Heart right ventricle (tissue), 16 donors: ENCODE results near the gene FOXN3. TPM values are rescaled to one million over a fixed set of nuclear protein-coding genes. Genes with fewer than 3 reads are reported as not detected.

ENCODE experiments used
- ATAC-seq, 8 donors: fragments of 200-7000 bp; cut with Tn5 transposase; one replicate each; pipeline ENCODE4 v1.9.1; 2020; ENCODE audit warnings: mild to moderate bottlenecking in 8 of 8, moderate library complexity in 8 of 8, moderate number of reproducible peaks in 1 of 8
- DNase-seq, 2 donors: peaks; one replicate each; pipeline ENCODE4 v3.0.0-alpha.2; 2020
- H3K27ac ChIP-seq, 10 donors: fragments of 200-600 bp; sonication (generic) in 2 of 10; one replicate each; pipeline versions ENCODE4 v1.5.0 to v1.8.0; 2020 to 2022; ENCODE audit warnings: mild to moderate bottlenecking in 3 of 10
- H3K27me3 ChIP-seq, 7 donors: fragments of 200-600 bp; one replicate each; pipeline ENCODE4 v1.8.0; 2021 to 2022; ENCODE audit warnings: mild to moderate bottlenecking in 2 of 7
- H3K36me3 ChIP-seq, 9 donors: fragments of 200-600 bp; sonication (generic) in 1 of 9; one replicate each; pipeline versions ENCODE4 v1.5.0 to v1.8.0; 2020 to 2022; ENCODE audit warnings: mild to moderate bottlenecking in 2 of 9
- H3K4me1 ChIP-seq, 9 donors: fragments of 200-600 bp; sonication (generic) in 1 of 9; one replicate each; pipeline versions ENCODE4 v1.5.0 to v1.8.0; 2020 to 2022; ENCODE audit warnings: mild to moderate bottlenecking in 4 of 9
- H3K4me3 ChIP-seq, 10 donors: fragments of 200-600 bp; sonication (generic) in 2 of 10; one replicate each; pipeline versions ENCODE4 v1.5.0 to v1.8.0; 2020 to 2022; ENCODE audit warnings: mild to moderate bottlenecking in 7 of 10, moderate library complexity in 2 of 10
- H3K9me3 ChIP-seq, 11 donors: fragments of 200-600 bp in 10 of 11; sonication (generic) in 2 of 11; one replicate each; pipeline versions ENCODE4 v1.5.0 to v1.8.0; 2013 to 2022; ENCODE audit warnings: mild to moderate bottlenecking in 2 of 11, control low read depth in 1 of 11, moderate library complexity in 1 of 11
- CTCF ChIP-seq, 9 donors: fragments of 200-600 bp; sonication (generic) in 2 of 9; IDR thresholded peaks; one replicate each; pipeline versions ENCODE4 v1.5.0 to v1.8.0; 2021 to 2022; ENCODE audit warnings: antibody characterized with exemption in 9 of 9, mild to moderate bottlenecking in 5 of 9, moderate library complexity in 1 of 9
- WGBS, 2 donors: extraction: QIAGEN DNeasy Blood & Tissue Kit; methylation state at CpG; one replicate each; pipeline ENCODE4 v1.1.7; 2013; ENCODE audit warnings: inconsistent platforms in 1 of 2; 5-methylcytosine and 5-hydroxymethylcytosine counted together
- intact Hi-C, 10 donors: fragments of 100-400 bp; cut with DNase I; formaldehyde crosslinking; loops; one replicate each; pipeline versions ENCODE4 v1.11.1 to v1.14.2; 2022
- polyA plus RNA-seq, 2 donors: library from polyadenylated mRNA; stranded (reverse); fragments of 200-250 nt; gene quantifications; one replicate each; pipeline ENCODE4 v1.2.3, GENCODE V29; 2013
- total RNA-seq, 10 donors: library from RNA; stranded (reverse); fragmentation: NEBNext Ultra II Directional in 3 of 10; extraction: Animal tissue kit (Norgen Biotek cat#: 25700) in 3 of 10; gene quantifications; one replicate each; pipeline versions ENCODE4 v1.2.1 to v1.2.4, GENCODE V29; 2021 to 2023
- donor health status: Arrhythmogenic right ventricular cardiomyopathy.
- donor health status: ischemic (EF 13 %, LVEDD 7.1; RV severe dilation, severe dysfunction).
- donor health status: healthy with polysubstance abuse.
- donor health status: DM: no; HTN: yes; CAD: no.
- donor health status: DM: no; HTN: no; CAD: no.
- donor health status: ischemic (EF 25% LVEDD 6.9; RV normal size, moderate dysfunction).
- donor health status: ischemic (EF 25% LVEDD 5.7; RV mildly dilated, moderate dysfunction).
- donor health status: healthy.
- donor health status: DM: yes; HTN: yes; CAD: no.
- donor health status: Ischemic cardiomyopathy.
- donor health status: ischemic (EF 35%, LVEDD 5.7; RV mildly dilated, moderate dysfunction).
- donor health status: nonischemic (EF 11% LVEDD 7.7; RV severe dilation, severe dysfunction).
- donor health status: DM: yes; HTN: yes; CAD: no.
- donor health status: PGD.
- donor health status: ischemic (EF 29% LVEDD 5.4; RV normal size, mild dysfunction).
- donor health status: nonischemic (EF 23%, LVEDD 6.1; RV moderate dilation, normal function).

The FOXN3 gene
- total and polyA plus RNA-seq, 12 donors, result 13.0 to 150 (median 107) TPM

DNA sequence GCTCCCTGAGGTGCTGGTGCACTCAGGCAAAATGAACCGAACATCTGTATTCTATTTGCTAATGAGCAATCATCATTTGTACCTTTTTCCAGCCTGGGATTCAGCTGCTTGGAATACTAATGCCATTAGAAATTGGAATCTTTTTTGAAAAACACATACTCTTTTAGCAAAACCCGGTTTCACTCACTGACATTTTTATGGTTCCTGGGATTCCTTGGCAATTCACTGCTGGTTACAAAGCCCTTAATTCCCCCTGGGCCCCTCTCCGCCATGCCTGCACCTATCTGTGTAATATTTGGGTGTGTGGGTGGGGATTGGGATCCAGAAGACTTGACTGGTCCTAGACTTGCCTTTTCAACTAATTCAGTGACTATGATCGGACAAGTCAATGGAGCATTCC is 199.1 kb downstream of the FOXN3 start:
- no peaks in the 10 kb centered on the region for H3K27me3 ChIP-seq
- 92 to 96% methylated on average over 4 of the region's 4 CpGs for WGBS, 2 donors
- TF ChIP-seq CTCF (IDR thresholded peaks at IDR 0.05), result no peak
- peaks cover 0 to 15% (median 0%) of the 10 kb centered on the region in 9 donors for H3K36me3 ChIP-seq
- ATAC-seq (no peak), DNase-seq (no peak)
- no peak overlapping the region for H3K27ac ChIP-seq
- no peak overlapping the region for H3K4me3 ChIP-seq
- H3K4me1 ChIP-seq, result peaks cover 6 to 54% (median 42%) of the 10 kb centered on the region in 9 donors
- intact Hi-C loops, result loop anchor here in 2 of 10 donors (10.0 kb wide), 1 partner anchor 197 kb away; the partner anchor contains the start of gene FOXN3 (in 2 of the 2)
- H3K9me3 ChIP-seq, result no peaks in the 10 kb centered on the region

- no peaks in the 10 kb centered on the region for H3K27me3 ChIP-seq
- WGBS, 2 donors, result 72% methylated on average over 7 of the region's 7 CpGs
- TF ChIP-seq CTCF (IDR thresholded peaks at IDR 0.05), result no peak
- intact Hi-C loops, result loop anchor here in 2 of 10 donors (10.0 kb wide), 1 partner anchor 199 kb away; the partner anchor contains the start of gene FOXN3 (in 2 of the 2)
- DNase-seq (no peak), ATAC-seq (no peak)
- no peak overlapping the region for H3K4me3 ChIP-seq
- H3K36me3 ChIP-seq, result peaks cover 0 to 21% (median 0%) of the 10 kb centered on the region in 9 donors
- peaks cover 10 to 47% (median 30%) of the 10 kb centered on the region in 9 donors for H3K4me1 ChIP-seq
- H3K9me3 ChIP-seq, result no peaks in the 10 kb centered on the region
- H3K27ac ChIP-seq, result no peak overlapping the region
These were observed 201.5 kb downstream of the FOXN3 start for GRCh38 chr14:89215531-89215930.

DNA sequence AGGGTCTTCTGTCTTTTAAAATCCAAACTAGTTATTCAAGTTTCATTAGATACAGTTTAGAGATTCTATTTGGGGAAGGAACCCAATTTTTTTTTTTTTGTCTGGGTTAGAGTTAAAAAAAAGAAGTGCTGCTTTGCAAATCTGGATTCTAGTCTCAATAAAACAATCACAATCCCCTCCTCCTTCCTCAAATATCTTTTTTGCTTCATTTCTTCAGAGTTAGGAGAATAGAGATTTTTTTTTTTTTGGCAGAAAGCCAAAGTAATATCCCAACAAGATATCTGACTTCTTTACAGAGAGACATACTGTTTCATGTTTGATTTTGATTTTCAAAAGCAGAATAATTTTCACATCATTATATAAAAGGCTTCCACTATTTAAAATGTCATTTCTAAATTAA is 201.9 kb downstream of the FOXN3 start:
- DNase-seq, result no peak

More for the DNA sequence above, 201.9 kb downstream of the FOXN3 start:
- TF ChIP-seq CTCF (IDR thresholded peaks at IDR 0.05), result no peak
- H3K4me3 ChIP-seq, result no peak overlapping the region
- H3K36me3 ChIP-seq, result peaks cover 0 to 18% (median 0%) of the 10 kb centered on the region in 9 donors
- no peaks in the 10 kb centered on the region for H3K27me3 ChIP-seq
- peak overlapping the region in 3 of 10 donors; percentile 22 to 59 (median 56) for H3K27ac ChIP-seq
- intact Hi-C loops, result loop anchor here in 2 of 10 donors (10.0 kb wide), 1 partner anchor 200 kb away; the partner anchor contains the start of gene FOXN3 (in 2 of the 2)
- H3K9me3 ChIP-seq, result no peaks in the 10 kb centered on the region
- no peak for ATAC-seq
- H3K4me1 ChIP-seq, result peaks cover 10 to 42% (median 29%) of the 10 kb centered on the region in 9 donors
